NCI-H1436 (cell line): Measurements from ENCODE around the gene FNDC1.

Source experiments
- DNase-seq: peaks from one replicate; lab custom pipeline; 2025; lab: John Stamatoyannopoulos, UW

Gene FNDC1

DNA sequence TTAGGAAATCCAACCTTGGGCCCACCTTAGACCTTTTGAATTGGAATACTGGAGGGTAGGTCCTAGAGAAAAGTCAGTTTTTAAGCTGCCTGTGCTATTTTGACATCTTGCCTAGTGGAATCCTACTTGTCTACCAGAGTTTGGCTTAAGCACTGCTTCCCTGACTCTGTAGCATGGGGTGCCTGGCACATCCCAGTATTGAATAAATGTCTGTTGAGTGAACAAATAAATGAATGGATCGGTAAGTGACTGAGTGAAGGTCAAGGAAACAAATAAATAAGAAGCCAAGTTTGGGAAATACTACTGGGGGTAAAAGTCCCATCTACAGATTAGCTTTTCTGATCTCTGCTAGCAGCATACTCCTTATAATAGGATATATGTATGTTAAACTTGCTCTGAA is 140.5 kb downstream of the FNDC1 start:
- no peak for DNase-seq

DNA sequence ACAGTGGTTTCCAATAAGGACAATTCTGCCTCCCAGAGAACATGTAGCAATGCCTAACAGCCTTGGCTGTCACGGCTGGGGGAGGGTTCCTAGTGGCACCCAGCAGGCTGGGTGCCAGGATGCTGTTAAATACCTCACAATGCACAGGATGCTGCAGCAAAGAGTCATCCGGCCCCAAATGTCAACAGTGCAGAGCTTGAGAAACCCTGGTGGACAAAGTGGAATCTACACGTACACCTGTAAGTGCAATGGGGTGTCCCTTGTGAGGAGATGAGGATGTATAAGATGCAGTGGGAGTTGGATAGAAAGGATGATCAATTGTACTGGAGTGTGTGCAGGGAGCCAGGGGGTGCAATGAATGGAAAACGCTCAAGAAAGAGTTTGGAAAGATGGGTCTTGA is 142.4 kb downstream of the FNDC1 start:
- no peak for DNase-seq

DNA sequence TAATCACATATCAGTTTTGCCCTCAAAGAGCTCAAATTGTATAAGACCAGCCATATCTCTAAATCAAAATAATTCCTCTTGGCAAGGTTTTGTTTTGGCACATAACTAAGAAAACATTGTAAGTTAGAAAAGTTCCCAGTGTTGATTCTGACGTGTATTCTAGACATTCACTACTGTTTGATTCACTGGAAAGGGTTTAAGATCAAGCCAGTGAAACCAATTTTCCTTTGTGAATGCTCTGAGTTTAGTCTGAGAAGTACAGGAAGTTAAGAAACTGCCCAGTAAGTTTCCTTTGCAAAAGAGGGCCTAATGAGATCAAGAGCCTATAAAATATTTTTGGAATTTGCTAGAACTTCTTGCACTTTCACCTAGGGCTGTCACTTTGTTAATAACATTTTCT is 143.0 kb downstream of the FNDC1 start:
- no peak for DNase-seq

DNA sequence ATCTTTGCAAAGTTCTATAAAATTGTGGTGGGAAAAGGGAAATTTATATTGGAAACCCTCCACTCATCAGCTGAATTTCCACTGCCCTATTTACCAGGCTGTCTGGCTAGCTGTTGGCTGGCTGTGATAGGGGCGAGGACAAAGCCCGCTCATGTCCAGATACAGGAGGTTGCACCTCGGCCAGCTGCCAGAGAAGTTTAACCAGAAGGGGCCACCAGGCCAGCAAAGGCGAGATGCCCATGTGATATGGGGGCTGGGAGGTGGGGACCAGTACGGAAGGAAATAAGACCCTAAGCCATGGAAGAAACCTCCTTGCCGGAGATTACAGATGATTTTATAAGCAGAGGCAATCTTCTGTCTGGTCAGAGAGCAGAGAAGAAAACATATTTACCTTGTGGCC is 143.8 kb downstream of the FNDC1 start:
- no peak for DNase-seq

DNA sequence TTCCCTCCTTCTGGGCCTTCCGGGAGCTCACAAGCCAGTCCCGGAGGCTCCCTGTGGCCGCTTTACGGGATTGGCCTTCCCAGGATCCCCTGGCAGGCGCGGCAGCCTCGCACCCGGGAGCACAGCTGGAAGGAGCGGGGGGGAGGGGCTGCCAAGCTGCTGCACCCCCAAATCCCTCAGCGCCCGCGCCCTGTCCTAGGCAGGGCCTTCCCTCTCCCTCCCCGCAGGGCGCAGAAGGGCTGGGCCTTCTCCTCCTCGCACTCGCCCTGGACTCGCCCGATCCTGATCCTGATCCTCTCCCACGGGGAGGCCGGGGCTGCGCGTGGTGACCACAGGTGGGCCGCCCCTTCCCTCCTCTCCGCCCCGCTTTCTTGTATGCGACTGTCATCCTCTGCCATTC is 146.4 kb downstream of the FNDC1 start:
- DNase-seq = no peak

DNA sequence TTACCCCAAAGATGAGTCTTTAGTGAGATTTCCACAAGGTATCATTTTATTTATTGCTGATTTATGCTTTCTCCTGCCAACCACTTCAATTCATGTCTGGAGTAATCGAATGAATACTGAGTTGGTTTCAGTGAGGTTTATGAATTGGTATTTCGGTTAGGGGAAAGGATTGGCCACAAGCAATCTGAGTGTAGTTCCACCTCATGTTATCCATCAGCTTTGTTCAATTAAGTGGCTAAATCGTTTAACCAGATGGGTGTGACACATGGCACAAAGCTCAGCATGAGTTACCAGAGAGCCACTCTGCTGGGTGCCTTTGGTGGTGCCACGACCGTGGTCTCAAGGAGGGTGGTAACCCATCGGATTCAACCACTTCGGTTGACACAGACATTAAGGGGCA is 148.2 kb downstream of the FNDC1 start:
- DNase-seq = no peak

DNA sequence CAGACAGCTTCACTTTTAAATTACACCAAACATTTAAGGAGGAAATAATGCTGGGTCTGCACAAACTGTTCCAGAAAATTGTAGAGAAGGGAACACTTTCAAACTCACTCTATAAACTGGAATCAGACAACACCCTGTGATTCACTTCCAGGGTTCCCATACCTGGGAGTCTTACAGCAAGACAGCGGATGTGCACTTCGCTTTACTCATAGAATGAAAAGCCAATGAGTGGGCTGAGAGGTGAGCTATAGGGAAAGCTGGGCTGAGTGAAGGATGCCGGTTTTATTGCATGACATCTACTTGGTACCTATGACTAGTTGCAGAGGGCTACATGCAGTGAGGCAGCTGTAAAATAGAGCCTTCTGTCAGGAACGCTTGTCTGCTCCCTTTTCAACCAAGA is 152.1 kb downstream of the FNDC1 start:
- DNase-seq = no peak
